GM19395 (cell line): ENCODE data around the gene USP17L26.
"Not testable (repeated sequence)": the region's sequence is repeated elsewhere in the genome, so short reads cannot be mapped to it uniquely, and the experiment has no call there.

ENCODE experiments used
- ATAC-seq: cut with Tn5 transposase; IDR thresholded peaks from one replicate; pipeline ENCODE4 v1.9.1; 2021; ENCODE audit warnings: mild to moderate bottlenecking, moderate library complexity; ENCODE audit not compliant: unreplicated experiment

Gene USP17L26

GRCh38 chr4:9334358-9334757 is at the start of gene USP17L26:
Gene USP17L26, plus strand, starts transcription at chr4:9334658. Its CDS starts 0 bp downstream, at chr4:9334658.
- ATAC-seq = not testable (repeated sequence)

- not testable (repeated sequence) for ATAC-seq
Measured at GRCh38 chr4:9324191-9324590, 10.3 kb upstream of the USP17L26 start.

GRCh38 chr4:9324865-9325264 is 9.6 kb upstream of the USP17L26 start, which contains the start of gene USP17L24:
Gene USP17L24, plus strand, starts transcription at chr4:9325165. Its CDS starts 0 bp downstream, at chr4:9325165.
- not testable (repeated sequence) for ATAC-seq

DNA sequence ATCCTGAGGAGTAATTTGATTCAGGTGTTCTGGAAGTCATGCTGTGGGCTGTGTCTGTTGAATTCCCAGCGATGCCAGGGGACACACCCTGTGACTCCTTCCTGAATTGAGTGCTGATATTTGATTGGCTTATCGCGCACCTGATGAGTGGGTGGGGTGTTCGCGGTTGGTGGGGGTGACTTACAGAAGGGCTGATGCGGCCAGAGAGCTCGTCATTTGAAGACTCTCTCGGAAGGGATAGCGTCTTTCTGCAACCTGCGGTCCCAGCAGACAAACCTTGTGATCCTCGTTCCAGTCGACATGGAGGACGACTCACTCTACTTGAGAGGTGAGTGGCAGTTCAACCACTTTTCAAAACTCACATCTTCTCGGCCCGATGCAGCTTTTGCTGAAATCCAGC is 4.8 kb upstream of the USP17L26 start, which contains the start of gene USP17L25:
TSS of gene USP17L25 (plus strand) at position 301 of the 400 bp plus-strand sequence. CDS start at position 301, 0 bp downstream.
- not testable (repeated sequence) for ATAC-seq

GRCh38 chr4:9339103-9339502 is 4.6 kb downstream of the USP17L26 start, which contains the start of gene USP17L5:
Gene USP17L5, plus strand, starts transcription at chr4:9339403. Its CDS starts 0 bp downstream, at chr4:9339403.
- not testable (repeated sequence) for ATAC-seq

DNA sequence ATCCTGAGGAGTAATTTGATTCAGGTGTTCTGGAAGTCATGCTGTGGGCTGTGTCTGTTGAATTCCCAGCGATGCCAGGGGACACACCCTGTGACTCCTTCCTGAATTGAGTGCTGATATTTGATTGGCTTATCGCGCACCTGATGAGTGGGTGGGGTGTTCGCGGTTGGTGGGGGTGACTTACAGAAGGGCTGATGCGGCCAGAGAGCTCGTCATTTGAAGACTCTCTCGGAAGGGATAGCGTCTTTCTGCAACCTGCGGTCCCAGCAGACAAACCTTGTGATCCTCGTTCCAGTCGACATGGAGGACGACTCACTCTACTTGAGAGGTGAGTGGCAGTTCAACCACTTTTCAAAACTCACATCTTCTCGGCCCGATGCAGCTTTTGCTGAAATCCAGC is 9.4 kb downstream of the USP17L26 start, which contains the start of gene USP17L27:
TSS of gene USP17L27 (plus strand) at position 301 of the 400 bp plus-strand sequence. CDS start at position 301, 0 bp downstream.
- ATAC-seq = not testable (repeated sequence)

GRCh38 chr4:9348593-9348992 is 14.1 kb downstream of the USP17L26 start, which contains the start of gene USP17L28:
Gene USP17L28, plus strand, starts transcription at chr4:9348893. Its CDS starts 0 bp downstream, at chr4:9348893.
- not testable (repeated sequence) for ATAC-seq

DNA sequence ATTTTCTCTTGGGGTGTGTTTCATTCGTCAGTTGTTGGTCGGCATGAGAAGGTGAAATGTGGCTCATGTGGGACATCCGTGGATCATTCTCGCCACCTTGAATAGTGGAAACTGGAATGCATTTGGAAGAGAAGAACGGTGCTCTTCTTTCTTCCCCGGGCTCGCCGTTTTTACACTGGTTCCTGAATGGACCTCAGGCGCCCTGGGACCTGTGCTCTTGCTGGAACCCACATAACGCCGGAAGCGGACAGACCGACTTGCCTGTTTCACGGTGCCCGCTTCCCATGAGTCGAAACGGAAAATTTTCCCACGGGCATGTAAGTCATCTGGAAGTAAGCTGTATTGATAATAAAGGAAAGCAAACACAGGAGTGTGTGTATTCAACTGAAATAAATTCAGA is 16.4 kb downstream of the USP17L26 start:
- ATAC-seq = not testable (repeated sequence)

- ATAC-seq = not testable (repeated sequence)
Measured at GRCh38 chr4:9353338-9353737, 18.9 kb downstream of the USP17L26 start, which contains the start of gene USP17L29. Gene USP17L29, plus strand, starts transcription at chr4:9353638. Its CDS starts 0 bp downstream, at chr4:9353638.

DNA sequence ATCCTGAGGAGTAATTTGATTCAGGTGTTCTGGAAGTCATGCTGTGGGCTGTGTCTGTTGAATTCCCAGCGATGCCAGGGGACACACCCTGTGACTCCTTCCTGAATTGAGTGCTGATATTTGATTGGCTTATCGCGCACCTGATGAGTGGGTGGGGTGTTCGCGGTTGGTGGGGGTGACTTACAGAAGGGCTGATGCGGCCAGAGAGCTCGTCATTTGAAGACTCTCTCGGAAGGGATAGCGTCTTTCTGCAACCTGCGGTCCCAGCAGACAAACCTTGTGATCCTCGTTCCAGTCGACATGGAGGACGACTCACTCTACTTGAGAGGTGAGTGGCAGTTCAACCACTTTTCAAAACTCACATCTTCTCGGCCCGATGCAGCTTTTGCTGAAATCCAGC is 28.4 kb downstream of the USP17L26 start, which contains the start of gene USP17L30:
TSS of gene USP17L30 (plus strand) at position 301 of the 400 bp plus-strand sequence. CDS start at position 301, 0 bp downstream.
- ATAC-seq = not testable (repeated sequence)

DNA sequence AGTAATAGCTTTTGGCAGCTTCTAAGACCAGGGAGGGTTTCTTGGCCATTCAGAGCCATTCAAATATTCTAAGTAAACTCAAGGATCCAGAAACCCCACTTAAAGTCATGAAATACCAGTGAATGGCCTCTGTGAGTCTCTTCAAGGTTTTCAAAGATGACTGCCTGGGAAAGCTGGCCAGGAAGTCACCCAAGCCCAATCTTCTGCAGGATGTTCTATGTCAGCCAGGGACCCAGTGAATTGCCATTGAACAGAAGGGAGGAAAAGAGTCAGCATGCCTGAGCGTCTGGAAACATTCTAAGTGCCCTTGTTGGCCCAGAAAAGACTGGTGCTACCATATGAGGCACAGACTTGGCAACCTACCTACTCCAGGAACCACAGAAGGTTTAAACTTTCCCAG is 45.4 kb downstream of the USP17L26 start:
- not testable (repeated sequence) for ATAC-seq

DNA sequence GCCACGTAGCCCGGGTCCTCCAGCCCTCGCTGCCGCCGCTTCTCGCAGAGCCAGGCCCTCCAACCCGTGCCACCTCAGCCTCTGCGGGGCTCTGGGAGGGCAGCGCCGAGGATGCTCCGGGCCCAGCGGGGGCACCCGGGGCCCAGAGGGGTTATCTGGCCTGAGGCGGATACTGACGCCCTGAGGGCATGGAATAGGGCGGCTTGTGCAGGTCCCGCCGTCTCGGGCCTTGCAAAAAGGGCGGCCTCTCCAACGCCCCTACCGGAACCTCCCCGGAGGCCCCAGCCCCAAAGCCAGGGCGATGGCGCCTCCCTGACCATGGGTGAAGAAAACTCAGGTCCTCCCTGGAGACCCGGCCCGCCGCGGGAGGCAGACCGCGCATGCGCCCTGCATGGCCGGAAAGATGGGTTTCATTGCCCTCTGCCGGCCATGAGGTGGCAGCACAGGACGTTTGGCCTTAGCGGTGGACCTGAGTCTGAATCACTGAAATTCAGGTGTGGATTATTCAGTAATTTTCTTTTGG is 46.6 kb downstream of the USP17L26 start:
- not testable (repeated sequence) for ATAC-seq

DNA sequence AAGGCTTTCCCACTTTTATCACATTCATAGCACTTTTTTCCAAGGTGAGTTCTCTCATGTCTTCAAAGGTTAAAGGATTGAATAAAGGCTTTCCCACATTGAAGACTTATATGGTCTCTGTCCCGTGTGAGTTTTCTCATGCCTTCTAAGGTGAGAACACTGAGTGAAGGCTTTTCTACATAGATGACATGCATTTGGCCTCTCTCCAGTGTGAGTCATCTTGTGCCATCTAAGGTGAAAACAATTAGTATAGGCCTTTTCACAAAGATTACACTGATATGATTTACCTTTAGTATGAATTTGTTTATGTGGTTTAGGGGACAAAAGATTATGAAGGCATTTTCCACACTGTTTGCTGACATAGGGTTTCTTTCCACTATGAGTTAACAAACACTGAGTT is 49.7 kb downstream of the USP17L26 start:
- no peak for ATAC-seq
